SU-DHL-6 (cell line): ENCODE results near the gene EEF2.
A peak's percentile ranks its signal among the peaks of the same experiment; 100 is the strongest.

Source experiments
- H2AFZ ChIP-seq: fragments of 200-600 bp; sonication (generic); 2 replicates; pipeline ENCODE4 v1.6.1; 2014; ENCODE audit warnings: low read depth, mild to moderate bottlenecking, moderate library complexity, mixed read lengths, antibody characterized with exemption, low read length; ENCODE audit not compliant: severe bottlenecking
- H3F3A ChIP-seq: fragments of 200-600 bp; shearing (Covaris generic); 2 replicates; pipeline ENCODE4 v1.6.0; 2016; ENCODE audit warnings: antibody characterized with exemption, mild to moderate bottlenecking; ENCODE audit not compliant: insufficient read depth
- H3K27ac ChIP-seq: fragments of 200-600 bp; sonication (generic); 2 replicates; pipeline ENCODE4 v1.5.1; 2016; ENCODE audit warnings: low read depth, mild to moderate bottlenecking, low read length, moderate library complexity, mixed read lengths
- H3K27me3 ChIP-seq: fragments of 200-600 bp; sonication (generic), shearing (Covaris generic); 2 replicates; pipeline ENCODE4 v1.6.0; 2014; ENCODE audit warnings: mild to moderate bottlenecking, low read length
- H3K36me3 ChIP-seq: fragments of 200-600 bp; sonication (generic); 2 replicates; pipeline ENCODE4 v1.6.1; 2014; ENCODE audit warnings: mild to moderate bottlenecking, low read length, mixed read lengths
- H3K4me2 ChIP-seq: fragments of 300-600, 200-600 bp; shearing (Covaris generic), sonication (generic); 2 replicates; pipeline ENCODE4 v1.6.0; 2014; ENCODE audit warnings: low read length, low read depth, mild to moderate bottlenecking; ENCODE audit not compliant: poor library complexity, severe bottlenecking
- H3K4me3 ChIP-seq: fragments of 200-600 bp; sonication (generic); 2 replicates; pipeline ENCODE4 v1.5.1; 2014; ENCODE audit warnings: antibody characterized with exemption, low read length, mild to moderate bottlenecking, mixed read lengths; ENCODE audit not compliant: insufficient read depth, poor library complexity, severe bottlenecking
- H3K79me2 ChIP-seq: fragments of 200-600 bp; sonication (generic); 2 replicates; pipeline ENCODE4 v1.6.1; 2014; ENCODE audit warnings: mild to moderate bottlenecking, low read length, moderate library complexity; ENCODE audit not compliant: insufficient read depth
- H3K9ac ChIP-seq: fragments of 200-600 bp; sonication (generic); 2 replicates; pipeline ENCODE4 v1.7.0; 2014; ENCODE audit warnings: mild to moderate bottlenecking, low read length
- H3K9me2 ChIP-seq: fragments of 200-600 bp; sonication (generic); replicated peaks from 2 replicates; pipeline ENCODE4 v1.6.1; 2014; ENCODE audit warnings: low read length; ENCODE audit not compliant: insufficient read depth
- H3K9me3 ChIP-seq: fragments of 200-600 bp; sonication (generic); 2 replicates; pipeline ENCODE4 v1.6.1; 2014; ENCODE audit warnings: low read length, mixed read lengths; ENCODE audit not compliant: insufficient read depth
- H4K20me1 ChIP-seq: fragments of 200-600 bp; sonication (generic); 2 replicates; pipeline ENCODE4 v1.6.1; 2014; ENCODE audit warnings: low read depth, mild to moderate bottlenecking, antibody characterized with exemption, low read length, moderate library complexity, mixed read lengths
- EZH2phosphoT487 ChIP-seq: fragments of 200-600 bp; sonication (generic), shearing (Covaris generic); conservative IDR thresholded peaks from 2 replicates; pipeline ENCODE4 v1.6.1; 2018; ENCODE audit warnings: mild to moderate bottlenecking, antibody characterized with exemption, low read length, moderate library complexity, mixed read lengths
- TF ChIP-seq, protein P1 (sequence below): fragments of 200-600 bp; sonication (generic); IDR thresholded peaks from one replicate; pipeline ENCODE4 v1.5.1; 2017; ENCODE audit warnings: antibody characterized with exemption, mild to moderate bottlenecking, low read length, moderate library complexity; ENCODE audit not compliant: insufficient read depth, poor library complexity, severe bottlenecking

The EEF2 gene

GRCh38 chr19:3984908-3985642 lies at the start of gene EEF2:
EEF2 (minus strand) TSS chr19:3985463; CDS start chr19:3985380, 83 bp downstream.
- peaks cover 39% of the 10 kb centered on the region; the same call in 1 of the 2 replicates for H4K20me1 ChIP-seq
- H3K4me2 ChIP-seq = peak within 1 kb of the TSS; percentile 95
- peak within 1 kb of the TSS; percentile 89 for H3K4me3 ChIP-seq
- peaks cover 70% of the 10 kb centered on the region for H3F3A ChIP-seq
- TF ChIP-seq, protein P1, sequence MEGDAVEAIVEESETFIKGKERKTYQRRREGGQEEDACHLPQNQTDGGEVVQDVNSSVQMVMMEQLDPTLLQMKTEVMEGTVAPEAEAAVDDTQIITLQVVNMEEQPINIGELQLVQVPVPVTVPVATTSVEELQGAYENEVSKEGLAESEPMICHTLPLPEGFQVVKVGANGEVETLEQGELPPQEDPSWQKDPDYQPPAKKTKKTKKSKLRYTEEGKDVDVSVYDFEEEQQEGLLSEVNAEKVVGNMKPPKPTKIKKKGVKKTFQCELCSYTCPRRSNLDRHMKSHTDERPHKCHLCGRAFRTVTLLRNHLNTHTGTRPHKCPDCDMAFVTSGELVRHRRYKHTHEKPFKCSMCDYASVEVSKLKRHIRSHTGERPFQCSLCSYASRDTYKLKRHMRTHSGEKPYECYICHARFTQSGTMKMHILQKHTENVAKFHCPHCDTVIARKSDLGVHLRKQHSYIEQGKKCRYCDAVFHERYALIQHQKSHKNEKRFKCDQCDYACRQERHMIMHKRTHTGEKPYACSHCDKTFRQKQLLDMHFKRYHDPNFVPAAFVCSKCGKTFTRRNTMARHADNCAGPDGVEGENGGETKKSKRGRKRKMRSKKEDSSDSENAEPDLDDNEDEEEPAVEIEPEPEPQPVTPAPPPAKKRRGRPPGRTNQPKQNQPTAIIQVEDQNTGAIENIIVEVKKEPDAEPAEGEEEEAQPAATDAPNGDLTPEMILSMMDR = no peak
- TF ChIP-seq EZH2phosphoT487 = no peak
- H3K79me2 ChIP-seq = peaks cover 49% of the 10 kb centered on the region
- peaks cover 44% of the 10 kb centered on the region for H3K36me3 ChIP-seq
- H2AFZ ChIP-seq = peak within 1 kb of the TSS; percentile 82
- peak within 1 kb of the TSS; percentile 87 for H3K27ac ChIP-seq
- H3K9ac ChIP-seq = peak within 1 kb of the TSS; percentile 94
- no peaks in the 10 kb centered on the region for H3K9me3 ChIP-seq
- H3K27me3 ChIP-seq = no peaks in the 10 kb centered on the region
- no peaks in the 10 kb centered on the region for H3K9me2 ChIP-seq

GRCh38 chr19:4034048-4035017 lies 49.1 kb upstream of the EEF2 start:
- Histone ChIP-seq H3K9ac (no peak overlapping the region), H3K4me2 (no peak overlapping the region), H3K9me3 (peaks cover 6% of the 10 kb centered on the region; the same call in 1 of the 2 replicates), H2AFZ (no peak overlapping the region), H3K27ac (no peak overlapping the region), H4K20me1 (no peaks in the 10 kb centered on the region), H3K79me2 (no peaks in the 10 kb centered on the region), H3F3A (peaks cover under 1% of the 10 kb centered on the region; the same call in 1 of the 2 replicates), H3K9me2 (no peaks in the 10 kb centered on the region), H3K4me3 (no peak overlapping the region), H3K36me3 (peaks cover 7% of the 10 kb centered on the region; the same call in 1 of the 2 replicates), H3K27me3 (no peaks in the 10 kb centered on the region)
- TF ChIP-seq, protein P1 = no peak
- no peak for TF ChIP-seq EZH2phosphoT487

- H2AFZ ChIP-seq = no peak overlapping the region
- H3K4me3 ChIP-seq = no peak overlapping the region
- H3K27me3 ChIP-seq = no peaks in the 10 kb centered on the region
- peaks cover 6% of the 10 kb centered on the region; the same call in 1 of the 2 replicates for H3K9me3 ChIP-seq
- TF ChIP-seq, protein P1 = no peak
- no peak for TF ChIP-seq EZH2phosphoT487
- H3K36me3 ChIP-seq = peaks cover 7% of the 10 kb centered on the region; the same call in 1 of the 2 replicates
- H3K79me2 ChIP-seq = no peaks in the 10 kb centered on the region
- no peak overlapping the region for H3K4me2 ChIP-seq
- no peaks in the 10 kb centered on the region for H3F3A ChIP-seq
- no peaks in the 10 kb centered on the region for H4K20me1 ChIP-seq
- H3K9me2 ChIP-seq = no peaks in the 10 kb centered on the region
- H3K27ac ChIP-seq = no peak overlapping the region
- no peak overlapping the region for H3K9ac ChIP-seq
Measured at GRCh38 chr19:4033028-4033956, 48.0 kb upstream of the EEF2 start.
